ENCODE measurements around the gene CUTA.

GRCh38 chr6:33424855-33425667, 7.2 kb upstream of the CUTA start:
- TF ChIP-seq CTCF (IDR thresholded peaks at IDR 0.05) (no peak), POLR2A (IDR thresholded peaks at IDR 0.05) (no peak), POLR2AphosphoS5 (IDR thresholded peaks at IDR 0.05) (peak in 1 of 3 donors; percentile 14)

All from breast epithelium (tissue), 3 donors.